Effector CD4-positive, alpha-beta T cell (primary cell): ENCODE measurements around the gene TDRD9.

Experiments used
- DNase-seq: peaks from one replicate; pipeline ENCODE4 v3.0.0-alpha.2; 2020

Gene TDRD9

GRCh38 chr14:103994535-103995184 lies 66.4 kb downstream of the TDRD9 start:
- no peak for DNase-seq

DNA sequence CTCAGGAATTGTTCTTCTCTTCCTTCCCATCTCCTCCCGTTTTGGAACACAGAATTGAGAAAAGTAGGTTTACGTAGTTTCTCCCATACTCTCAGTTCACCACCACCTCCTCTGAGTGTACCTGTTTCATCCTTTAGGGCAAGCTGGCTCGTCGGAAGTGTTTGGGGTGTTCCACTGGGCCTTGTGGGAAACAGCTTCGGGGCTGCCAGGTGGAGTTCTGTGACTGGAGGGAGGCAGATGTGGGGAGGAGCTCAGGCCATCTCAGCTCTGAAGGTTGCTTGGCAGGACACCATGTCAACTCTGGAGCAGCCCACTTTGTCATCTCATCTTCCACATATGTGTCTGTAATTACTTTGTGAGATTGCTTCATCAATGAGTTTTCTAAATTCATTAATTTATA lies 67.6 kb downstream of the TDRD9 start:
- no peak for DNase-seq

- DNase-seq, result no peak
These were observed 69.1 kb downstream of the TDRD9 start for GRCh38 chr14:103997391-103997790.

GRCh38 chr14:103998027-103998426 lies 69.8 kb downstream of the TDRD9 start:
- no peak for DNase-seq

- no peak for DNase-seq
These were observed 71.7 kb downstream of the TDRD9 start for GRCh38 chr14:103999795-104000440.

GRCh38 chr14:104001003-104001402 lies 72.7 kb downstream of the TDRD9 start:
- DNase-seq, result no peak

- no peak for DNase-seq
These were observed 75.4 kb downstream of the TDRD9 start for GRCh38 chr14:104003616-104004015.

DNA sequence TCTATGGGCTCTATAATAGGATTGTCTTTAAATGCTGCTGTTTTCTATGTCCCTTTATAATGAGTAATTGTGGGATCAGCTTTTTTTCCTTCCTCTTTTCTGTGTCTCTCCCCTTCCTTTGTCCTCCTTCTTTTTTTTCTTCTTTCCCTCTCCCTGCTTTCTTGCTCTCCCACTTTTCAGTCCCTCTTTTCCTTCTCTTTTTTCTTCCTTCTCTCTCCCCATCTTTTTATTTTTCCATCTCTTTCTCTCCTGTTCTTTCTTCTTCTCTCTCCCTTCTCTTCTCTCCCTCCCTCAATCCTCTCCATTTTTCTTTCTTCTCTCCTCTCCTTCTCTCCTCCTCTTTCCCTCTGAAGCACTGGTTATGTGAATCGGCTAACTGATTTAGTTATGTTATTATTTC lies 76.6 kb downstream of the TDRD9 start:
- no peak for DNase-seq

- DNase-seq, result no peak
These were observed 77.2 kb downstream of the TDRD9 start for GRCh38 chr14:104005489-104005888.

DNA sequence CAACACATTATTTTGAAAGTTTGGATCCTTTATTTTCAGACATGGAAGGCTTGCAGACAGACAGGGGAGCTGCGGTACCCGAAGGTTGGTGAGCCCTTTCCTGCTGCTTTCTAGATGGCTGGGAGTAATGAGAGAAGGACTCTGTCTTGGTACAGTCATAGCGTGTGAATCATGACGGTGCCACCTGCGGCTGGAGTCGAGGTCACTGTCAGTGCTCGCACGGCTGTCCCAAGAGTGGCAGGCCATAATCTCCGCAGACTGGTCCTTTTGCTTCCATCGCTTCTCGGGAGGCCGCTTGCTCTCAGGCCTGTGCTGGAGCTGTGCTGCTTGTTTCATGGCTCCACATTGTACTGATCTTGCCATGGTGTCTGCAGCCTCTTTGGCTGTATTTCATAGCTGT lies 78.9 kb downstream of the TDRD9 start:
- DNase-seq, result no peak

- no peak for DNase-seq
These were observed 81.0 kb downstream of the TDRD9 start for GRCh38 chr14:104009297-104009696.

DNA sequence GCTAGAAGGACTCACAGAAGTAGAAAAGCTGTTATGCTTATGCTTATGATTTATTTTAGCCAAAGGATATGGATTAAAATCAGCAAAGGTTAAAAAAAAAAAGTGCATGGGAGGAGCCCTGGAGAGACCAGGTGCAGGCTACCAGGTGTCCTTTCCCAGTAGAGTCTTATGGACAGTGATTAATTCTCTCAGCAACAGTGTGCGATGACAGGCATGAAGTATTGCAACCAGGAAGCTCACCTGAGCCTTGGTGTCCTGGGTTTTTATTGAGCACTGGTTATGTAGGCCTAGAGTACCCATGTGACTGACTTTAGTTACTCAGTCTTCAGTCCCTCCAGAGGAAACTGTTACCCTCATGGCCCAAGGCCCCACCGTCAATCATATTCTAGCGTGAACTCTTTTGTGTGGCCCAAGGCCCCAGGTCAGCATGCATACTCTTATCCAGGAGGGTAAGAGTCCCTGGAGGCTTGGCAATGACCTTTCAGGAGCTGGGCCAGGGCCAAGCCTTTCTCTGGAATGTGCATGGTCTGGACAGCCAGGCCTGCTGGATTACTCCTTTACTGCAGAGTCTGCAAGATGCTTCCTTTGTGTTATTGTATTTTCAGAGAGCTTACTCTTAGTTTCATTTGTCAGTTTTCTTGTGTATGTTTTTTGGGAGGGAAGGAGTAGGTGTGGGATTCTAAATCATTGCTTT lies 83.7 kb downstream of the TDRD9 start:
- no peak for DNase-seq

GRCh38 chr14:104014764-104015163 lies 86.5 kb downstream of the TDRD9 start:
- DNase-seq, result no peak

GRCh38 chr14:104016873-104017650 lies 88.8 kb downstream of the TDRD9 start:
- no peak for DNase-seq

GRCh38 chr14:104019029-104019428 lies 90.8 kb downstream of the TDRD9 start:
- no peak for DNase-seq

DNA sequence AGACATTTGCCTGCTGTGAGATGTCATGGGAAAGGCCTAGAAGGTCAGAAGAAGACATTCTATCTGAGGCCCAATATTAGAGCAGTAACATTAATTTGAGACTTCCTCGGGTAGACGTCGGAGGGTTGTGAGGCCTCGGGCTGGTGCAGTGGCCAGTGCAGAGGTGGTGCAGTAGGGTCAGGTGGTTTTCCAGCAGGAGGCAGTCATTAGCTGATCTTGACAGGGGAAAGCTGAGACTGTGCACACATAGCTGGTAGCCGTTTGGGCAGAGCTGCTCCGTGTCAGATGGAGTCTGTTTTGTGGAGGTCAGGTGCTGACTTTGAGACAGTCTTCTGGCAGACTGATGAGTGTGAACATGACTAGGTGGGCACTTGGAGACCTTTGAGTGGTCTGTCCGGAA lies 91.5 kb downstream of the TDRD9 start:
- no peak for DNase-seq

GRCh38 chr14:104020471-104020870 lies 92.2 kb downstream of the TDRD9 start:
- DNase-seq, result no peak

DNA sequence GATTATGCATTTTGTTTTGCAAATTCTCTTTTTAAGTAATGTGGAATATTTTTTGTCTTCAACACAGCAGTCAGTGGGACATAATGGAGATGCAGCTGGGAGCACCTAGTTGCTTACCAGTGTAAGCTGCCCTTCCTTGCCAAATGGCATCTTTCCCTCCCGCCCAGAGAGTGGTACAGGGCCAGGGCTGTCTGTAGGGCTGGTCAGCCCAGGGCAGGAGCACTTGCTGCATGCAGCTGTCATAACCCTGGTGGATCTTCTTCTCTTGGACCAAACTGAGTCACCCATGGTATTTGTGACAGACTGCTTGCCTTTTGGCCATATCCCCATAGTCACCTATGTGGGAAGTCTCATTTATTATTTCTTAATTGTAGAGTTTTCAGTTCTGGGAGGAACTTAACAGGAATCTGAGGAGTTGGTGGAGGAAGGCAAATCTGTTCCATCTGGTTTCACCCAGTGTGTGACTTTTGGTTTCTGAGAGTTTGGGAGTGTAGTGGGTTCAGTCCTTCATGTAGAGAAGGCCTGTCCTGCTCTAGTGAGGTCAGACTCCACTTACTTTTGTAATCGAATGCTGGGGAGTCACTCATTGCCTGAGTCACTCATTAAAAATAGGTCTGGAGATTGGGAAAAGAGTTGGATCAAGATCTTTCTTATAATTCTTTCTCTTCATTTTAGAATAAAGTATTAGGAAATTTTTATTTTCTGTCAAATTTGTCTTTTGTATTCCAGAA lies 95.2 kb downstream of the TDRD9 start:
- DNase-seq, result no peak

- DNase-seq, result no peak
These were observed 97.3 kb downstream of the TDRD9 start for GRCh38 chr14:104025534-104025933.

GRCh38 chr14:104026024-104026423 lies 97.8 kb downstream of the TDRD9 start:
- DNase-seq, result no peak

GRCh38 chr14:104030958-104031357 lies 102.7 kb downstream of the TDRD9 start:
- no peak for DNase-seq

DNA sequence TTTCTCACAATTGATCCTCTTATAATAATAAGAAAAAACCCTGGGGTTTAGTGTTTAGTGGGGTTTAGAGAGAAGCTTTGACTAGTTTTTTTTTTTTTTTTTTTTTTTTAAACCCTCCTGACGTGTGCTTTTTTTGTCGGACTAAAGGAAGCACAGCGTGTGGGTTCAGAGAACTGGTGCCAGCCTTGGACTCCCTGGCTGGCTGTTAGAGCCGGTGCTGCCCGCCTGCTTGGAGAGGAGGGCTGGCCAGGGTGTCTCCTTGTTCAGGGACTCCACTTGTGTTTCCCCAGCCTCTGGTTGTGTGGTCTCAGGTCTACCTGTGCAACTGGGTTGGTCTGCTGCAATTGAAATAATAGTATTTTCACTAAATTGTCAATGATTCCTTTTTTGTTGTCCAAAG lies 103.1 kb downstream of the TDRD9 start:
- no peak for DNase-seq
